NCI-H1092 treated with DMSO at 0.1 percent for 48 hours (cell line): ENCODE measurements around the gene TLR4.

Experiments used
- DNase-seq: peaks from one replicate; lab custom pipeline; 2025; lab: John Stamatoyannopoulos, UW

Gene TLR4

DNA sequence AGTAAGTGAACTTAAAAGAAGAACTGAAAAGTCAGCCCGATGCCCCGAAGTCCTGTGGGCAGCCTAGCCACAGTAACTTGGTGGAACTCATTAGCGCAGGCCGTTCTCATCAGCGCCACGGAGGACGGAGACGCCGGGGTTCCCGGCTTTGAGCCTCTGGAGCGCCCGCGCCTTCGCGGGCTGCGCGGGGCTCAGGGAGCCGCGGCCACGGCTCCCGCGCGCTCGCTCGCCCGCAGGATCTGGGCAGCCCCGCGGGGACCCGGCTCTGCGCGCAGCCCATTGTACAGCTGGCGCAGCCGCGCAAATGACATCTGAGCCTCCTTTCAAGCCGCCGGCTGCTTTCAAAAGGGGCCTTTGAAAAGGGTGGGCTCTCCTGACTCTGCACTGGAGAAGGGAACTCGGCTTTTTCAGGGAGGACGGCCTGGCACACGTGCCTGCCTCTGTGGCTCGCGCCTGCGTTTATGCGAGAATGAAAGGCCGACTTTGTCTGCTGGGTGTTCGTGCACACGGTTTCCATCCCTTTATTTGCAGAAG lies 40.7 kb downstream of the TLR4 start:
- peak; percentile 68 for DNase-seq

DNA sequence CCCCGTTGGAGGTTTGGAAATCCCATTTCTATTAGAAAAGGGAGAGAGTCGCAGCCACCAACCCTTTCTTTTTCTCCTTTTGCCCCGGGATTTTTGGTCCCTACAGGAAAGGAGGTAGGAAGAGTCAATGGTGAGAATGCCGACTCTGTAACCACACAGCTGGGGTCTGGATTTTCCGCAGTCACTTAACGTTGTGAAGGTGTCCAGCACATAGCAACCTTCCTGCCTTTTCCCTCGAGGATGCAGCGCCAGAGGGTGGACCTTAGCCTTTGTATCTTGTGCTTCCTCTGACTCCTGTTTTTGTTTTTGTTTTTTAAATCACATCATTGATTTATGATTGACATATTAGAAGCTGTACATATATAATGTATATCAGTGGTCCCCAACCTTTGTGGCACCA lies 41.4 kb downstream of the TLR4 start:
- DNase-seq = no peak

DNA sequence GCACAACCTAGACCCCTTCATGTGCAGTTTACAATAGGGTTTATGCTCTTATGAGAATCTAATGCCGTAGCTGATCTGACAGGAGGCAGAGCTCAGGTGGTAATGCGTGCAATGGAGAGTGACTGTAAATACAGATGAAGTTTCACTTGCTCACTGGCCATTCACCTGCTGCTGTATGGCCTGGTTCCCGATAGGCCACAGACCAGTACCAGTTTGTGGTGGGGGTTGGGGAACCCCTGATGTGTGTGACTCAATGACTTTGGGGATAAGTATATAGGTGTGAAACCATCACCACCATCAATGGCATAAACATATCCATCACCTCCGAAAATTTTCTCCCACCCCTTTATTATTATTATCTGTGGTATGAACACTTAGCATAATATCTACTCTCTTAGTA lies 42.1 kb downstream of the TLR4 start:
- DNase-seq = no peak

DNA sequence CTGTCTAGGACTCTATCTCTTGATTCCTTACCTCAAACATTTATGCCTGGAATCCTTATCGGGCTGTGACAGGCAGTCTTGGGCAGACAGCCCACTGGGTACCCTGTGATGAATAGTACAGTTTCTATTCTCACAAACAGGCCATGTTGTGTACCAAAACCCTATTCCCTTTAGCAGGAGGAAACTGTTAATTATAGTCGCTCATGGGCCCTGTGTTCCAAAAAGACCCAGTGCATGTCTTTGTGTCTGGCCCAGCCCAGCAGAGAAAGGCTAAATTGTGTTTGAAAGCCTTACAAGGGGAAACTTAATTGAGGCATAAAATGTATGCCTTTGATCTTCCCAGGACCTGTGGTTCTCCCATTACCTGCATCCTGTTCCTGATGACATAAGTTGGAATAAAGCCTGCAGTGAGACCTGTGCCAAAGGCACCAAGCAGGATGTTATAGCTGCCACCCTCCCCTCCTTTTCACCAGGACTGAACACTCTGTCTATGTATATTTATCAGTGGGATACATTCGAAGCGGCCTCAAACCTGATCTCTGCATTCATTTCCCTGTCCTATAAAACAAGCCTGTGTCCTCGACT lies 43.3 kb downstream of the TLR4 start:
- no peak for DNase-seq

DNA sequence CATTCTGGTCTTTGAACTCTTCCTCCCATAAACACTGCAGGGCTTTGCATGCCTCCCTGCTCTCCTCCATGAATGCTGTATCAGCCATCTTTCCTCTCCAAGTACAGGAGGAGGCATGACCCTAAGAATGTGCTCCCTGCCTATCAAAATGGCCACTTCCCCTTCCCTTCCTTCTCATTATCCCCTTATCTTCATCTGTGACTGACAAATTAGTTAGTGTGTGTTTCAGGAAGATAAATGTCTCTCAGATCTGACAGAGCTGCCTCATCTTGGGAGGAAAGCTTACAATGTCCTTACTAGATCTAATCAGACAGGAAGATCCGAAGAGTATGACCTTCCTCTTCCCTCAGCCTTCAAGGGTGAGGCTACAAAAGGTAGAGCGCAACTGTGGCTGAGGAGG lies 46.2 kb downstream of the TLR4 start:
- no peak for DNase-seq

DNA sequence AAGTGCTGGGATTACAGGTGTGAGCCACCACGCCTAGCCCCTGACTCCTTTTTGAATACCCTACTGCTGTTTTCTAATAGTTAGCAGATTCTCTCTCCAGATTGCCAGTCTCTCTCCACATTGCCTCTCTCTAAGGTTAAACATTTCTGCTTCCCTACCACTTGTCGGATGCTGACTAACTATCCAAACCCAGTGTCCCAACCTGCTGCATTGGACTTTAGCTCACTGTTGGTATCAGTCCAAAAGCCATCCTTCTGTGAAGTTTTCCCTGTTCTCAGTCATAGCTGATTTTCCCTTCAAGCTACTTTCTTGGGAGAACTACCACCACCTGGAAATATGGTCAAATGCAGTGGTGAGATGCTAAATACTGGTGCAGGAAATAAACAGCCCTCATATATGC lies 48.7 kb downstream of the TLR4 start:
- no peak for DNase-seq

DNA sequence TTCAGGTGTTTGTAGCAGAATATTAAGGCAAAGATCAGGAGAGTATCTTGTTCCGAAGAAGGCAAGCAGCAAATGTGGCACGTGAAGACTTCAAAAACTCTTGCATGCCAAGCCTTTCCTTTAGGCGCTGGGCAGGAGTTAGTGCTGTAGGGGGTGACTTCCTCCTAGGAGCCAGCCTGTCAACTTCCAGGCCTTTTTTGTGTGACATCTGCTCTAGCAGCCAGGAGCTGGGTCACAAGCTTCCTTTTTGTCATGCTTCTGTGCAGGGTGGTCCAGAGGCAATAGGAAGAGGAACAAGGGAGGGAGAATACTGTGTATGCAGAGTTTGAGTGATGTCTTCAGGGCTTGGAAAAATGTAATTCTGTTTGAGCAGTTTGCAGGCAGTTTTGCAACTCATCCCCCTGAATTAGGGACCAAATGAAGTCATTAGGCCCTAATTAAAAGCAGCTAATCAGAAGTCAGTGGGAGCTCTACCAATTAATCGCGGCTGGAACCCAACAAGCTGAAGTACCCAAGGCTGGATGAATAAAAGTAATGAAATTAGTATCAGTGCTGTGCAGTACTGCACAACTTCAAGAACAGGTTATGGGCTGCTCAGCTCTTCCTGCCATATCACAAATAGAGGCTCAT lies 53.5 kb downstream of the TLR4 start:
- no peak for DNase-seq

DNA sequence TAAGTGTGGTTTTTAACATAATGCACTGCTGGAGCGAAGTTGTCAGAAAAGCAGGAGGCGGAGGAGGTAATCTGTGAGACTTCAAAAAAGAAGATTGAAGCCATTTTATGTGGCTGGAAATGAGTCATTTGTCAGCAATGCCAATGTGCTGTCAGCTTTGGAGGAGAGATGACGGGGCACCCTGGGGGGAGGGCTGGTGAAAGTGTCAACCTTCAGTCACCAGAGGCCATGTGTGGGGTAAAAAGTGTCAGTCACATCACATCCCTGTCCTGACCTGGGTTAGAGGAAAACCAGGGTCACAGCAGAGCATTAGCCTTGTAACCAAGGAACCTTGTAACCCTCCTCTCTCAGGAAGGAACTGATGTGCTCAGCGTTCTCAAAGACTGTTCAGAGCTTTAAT lies 59.1 kb downstream of the TLR4 start:
- DNase-seq = no peak

DNA sequence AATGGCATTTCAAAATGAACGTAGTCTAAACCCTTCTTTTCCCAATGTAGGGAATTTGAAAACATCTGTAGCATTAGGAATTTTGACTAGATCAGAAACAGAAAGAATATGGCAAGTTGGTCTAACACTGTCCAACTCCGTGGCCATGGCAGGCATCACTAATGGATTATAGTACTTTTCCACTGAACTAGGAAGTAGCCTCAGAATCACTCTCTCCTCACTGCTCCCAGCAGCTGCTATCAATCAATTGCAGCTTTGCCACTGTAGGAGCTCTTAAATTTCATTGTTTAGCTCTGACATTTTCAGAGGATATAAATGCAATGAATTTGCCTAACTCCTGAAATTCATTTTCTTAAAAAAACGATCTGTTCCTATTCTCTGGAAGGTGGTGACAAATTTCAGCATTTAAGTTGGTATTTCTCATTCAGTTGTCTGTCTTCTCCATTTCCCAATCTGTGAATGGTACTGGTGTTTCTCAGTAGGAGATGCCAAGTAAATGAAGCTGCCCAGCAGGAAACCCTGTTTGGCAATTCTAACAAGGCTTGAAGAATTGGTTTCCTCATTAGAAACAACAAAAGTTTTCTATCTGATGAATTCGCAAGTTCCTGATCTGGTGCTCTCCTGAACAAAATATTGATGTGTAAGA lies 64.7 kb downstream of the TLR4 start:
- DNase-seq = no peak

DNA sequence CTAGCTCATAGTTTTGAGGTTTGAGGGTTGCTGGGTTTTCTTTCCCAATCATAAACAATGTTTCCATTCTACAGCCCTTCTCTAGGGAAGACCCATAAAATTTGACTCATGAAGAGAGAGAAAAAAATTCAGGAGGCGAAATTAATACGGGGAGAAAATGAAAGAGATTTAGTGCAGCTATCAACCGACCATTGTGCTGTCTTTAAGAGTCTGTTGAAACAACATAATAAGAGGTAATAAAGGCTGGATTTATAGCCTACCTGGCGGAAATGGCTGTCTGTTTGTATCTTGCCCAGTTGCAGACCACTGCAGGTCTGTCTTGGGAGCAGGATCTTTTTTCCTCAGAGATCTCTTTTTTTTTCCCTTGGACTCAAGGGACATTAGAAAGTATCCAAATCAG lies 66.9 kb downstream of the TLR4 start:
- DNase-seq = peak; percentile 11

DNA sequence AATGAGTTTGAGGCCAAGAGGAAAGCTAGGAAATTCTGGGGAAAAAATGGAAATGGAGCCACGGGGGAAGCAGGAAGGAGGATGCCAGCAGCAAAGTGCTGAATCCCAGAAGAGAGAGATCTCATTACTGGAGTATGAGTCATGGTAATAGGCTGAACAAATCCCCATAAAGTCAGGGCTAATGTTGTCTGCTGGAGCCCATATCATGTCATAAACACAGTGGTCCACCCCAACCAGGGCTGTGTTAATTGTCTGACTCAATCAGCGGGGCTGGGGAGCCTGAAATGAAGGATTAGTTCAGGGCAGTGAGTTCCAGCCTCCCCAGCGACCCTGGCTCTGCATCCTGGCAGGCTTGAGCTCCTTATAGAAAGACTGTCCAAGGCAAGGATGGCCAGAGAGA lies 68.8 kb downstream of the TLR4 start:
- DNase-seq = no peak
